ENCODE results near the gene KLB. TPM values are rescaled to one million over a fixed set of nuclear protein-coding genes. Genes with fewer than 3 reads are reported as not detected.
"Not testable (repeated sequence)": the region's sequence is repeated elsewhere in the genome, so short reads cannot be mapped to it uniquely, and the experiment has no call there.

Gene KLB
- polyA plus RNA-seq (2012; ENCODE audit: insufficient read depth, insufficient read length, low read depth): 0.14 TPM

DNA sequence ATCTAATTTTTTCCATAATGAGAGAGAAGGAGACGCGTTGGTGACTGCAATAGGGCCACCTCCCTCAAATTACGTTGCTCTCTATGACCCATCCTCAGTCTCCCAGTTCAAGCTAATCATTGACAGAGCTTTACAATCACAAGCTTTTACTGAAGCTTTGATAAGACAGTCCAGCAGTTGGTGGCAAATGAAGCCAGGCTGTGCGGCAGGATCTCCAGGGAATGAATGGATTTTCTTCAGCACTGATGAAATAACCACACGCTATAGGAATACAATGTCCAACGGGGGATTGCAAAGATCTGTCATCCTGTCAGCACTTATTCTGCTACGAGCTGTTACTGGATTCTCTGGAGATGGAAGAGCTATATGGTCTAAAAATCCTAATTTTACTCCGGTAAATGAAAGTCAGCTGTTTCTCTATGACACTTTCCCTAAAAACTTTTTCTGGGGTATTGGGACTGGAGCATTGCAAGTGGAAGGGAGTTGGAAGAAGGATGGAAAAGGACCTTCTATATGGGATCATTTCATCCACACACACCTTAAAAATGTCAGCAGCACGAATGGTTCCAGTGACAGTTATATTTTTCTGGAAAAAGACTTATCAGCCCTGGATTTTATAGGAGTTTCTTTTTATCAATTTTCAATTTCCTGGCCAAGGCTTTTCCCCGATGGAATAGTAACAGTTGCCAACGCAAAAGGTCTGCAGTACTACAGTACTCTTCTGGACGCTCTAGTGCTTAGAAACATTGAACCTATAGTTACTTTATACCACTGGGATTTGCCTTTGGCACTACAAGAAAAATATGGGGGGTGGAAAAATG is at the start of gene KLB:
TSS of gene KLB (plus strand) at position 168 of the 821 bp plus-strand sequence. CDS start at position 188, 20 bp downstream.
- no peaks in the 10 kb centered on the region for H3K27me3 ChIP-seq
- no peaks in the 10 kb centered on the region for H3K4me1 ChIP-seq
- no peaks in the 10 kb centered on the region for H3K36me3 ChIP-seq
- H3K9me3 ChIP-seq: no peaks in the 10 kb centered on the region
- DNase-seq: no peak
- peak within 1 kb of the TSS; percentile 43 for H3K4me3 ChIP-seq (ENCODE audit: low read depth, low read length)
- TF ChIP-seq, protein P1, sequence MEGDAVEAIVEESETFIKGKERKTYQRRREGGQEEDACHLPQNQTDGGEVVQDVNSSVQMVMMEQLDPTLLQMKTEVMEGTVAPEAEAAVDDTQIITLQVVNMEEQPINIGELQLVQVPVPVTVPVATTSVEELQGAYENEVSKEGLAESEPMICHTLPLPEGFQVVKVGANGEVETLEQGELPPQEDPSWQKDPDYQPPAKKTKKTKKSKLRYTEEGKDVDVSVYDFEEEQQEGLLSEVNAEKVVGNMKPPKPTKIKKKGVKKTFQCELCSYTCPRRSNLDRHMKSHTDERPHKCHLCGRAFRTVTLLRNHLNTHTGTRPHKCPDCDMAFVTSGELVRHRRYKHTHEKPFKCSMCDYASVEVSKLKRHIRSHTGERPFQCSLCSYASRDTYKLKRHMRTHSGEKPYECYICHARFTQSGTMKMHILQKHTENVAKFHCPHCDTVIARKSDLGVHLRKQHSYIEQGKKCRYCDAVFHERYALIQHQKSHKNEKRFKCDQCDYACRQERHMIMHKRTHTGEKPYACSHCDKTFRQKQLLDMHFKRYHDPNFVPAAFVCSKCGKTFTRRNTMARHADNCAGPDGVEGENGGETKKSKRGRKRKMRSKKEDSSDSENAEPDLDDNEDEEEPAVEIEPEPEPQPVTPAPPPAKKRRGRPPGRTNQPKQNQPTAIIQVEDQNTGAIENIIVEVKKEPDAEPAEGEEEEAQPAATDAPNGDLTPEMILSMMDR (IDR thresholded peaks at IDR 0.05; ENCODE audit: low read depth, low read length): no peak

DNA sequence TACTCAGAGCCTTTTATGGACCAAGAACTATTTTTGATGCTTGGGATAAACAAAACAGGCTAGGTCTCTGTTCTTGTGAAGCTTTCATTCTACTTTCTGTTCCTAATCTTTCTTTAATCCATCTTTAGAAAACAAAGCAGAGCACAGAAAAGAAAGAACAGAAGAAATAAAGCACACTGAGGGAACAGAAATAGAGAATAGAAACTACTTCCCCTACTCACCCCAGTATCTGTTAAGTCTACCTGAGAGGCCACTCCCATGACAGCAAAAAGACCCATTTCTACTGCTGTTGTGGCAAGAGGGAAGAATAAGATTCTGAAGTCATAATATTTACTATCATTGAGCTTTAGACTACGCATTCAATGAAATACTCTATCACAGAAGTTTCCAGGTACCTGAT is 49.7 kb upstream of the KLB start:
- Histone ChIP-seq H3K27me3 (no peaks in the 10 kb centered on the region), H3K36me3 (no peaks in the 10 kb centered on the region; the same call in 1 of the 2 replicates), H3K9me3 (no peaks in the 10 kb centered on the region), H3K4me3 (ENCODE audit: low read depth, low read length) (no peak overlapping the region), H3K4me1 (peaks cover 5% of the 10 kb centered on the region)
- TF ChIP-seq, protein P1 (IDR thresholded peaks at IDR 0.05; ENCODE audit: low read depth, low read length): no peak
- DNase-seq: no peak

GRCh38 chr4:39360611-39361010 is 46.1 kb upstream of the KLB start:
- H3K36me3 ChIP-seq; H3K4me3 ChIP-seq (ENCODE audit: low read depth, low read length); DNase-seq; H3K9me3 ChIP-seq; H3K27me3 ChIP-seq; H3K4me1 ChIP-seq: not testable (repeated sequence)

DNA sequence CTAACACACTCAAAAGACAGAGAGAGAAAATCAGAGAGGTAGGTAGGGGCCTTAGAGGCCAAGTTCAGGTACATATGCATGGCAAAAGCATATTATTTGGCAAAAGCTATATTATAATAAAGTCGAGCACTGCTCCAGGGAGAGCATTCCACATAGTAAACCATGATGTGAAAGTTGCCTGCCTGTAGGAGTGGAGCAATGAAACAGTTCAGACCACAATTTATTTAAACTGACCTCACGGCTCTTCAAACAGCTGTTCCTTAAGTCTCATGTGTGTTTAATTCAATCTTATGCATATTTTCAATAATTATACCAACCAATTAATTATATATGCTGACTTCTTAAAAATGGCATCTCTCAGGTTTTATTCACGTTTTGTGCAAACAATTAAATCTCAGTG is 43.9 kb upstream of the KLB start:
- H3K4me3 ChIP-seq (ENCODE audit: low read depth, low read length): no peak overlapping the region

GRCh38 chr4:39363773-39364393 is 42.8 kb upstream of the KLB start:
- Histone ChIP-seq H3K36me3 (no peaks in the 10 kb centered on the region; the same call in 1 of the 2 replicates), H3K27me3 (no peaks in the 10 kb centered on the region), H3K9me3 (no peaks in the 10 kb centered on the region), H3K4me3 (ENCODE audit: low read depth, low read length) (no peak overlapping the region), H3K4me1 (no peaks in the 10 kb centered on the region)
- TF ChIP-seq, protein P1 (IDR thresholded peaks at IDR 0.05; ENCODE audit: low read depth, low read length): no peak
- DNase-seq: no peak

More for the DNA sequence above, 43.9 kb upstream of the KLB start:
- Histone ChIP-seq H3K9me3 (no peaks in the 10 kb centered on the region), H3K4me1 (no peaks in the 10 kb centered on the region), H3K36me3 (no peaks in the 10 kb centered on the region; the same call in 1 of the 2 replicates), H3K27me3 (no peaks in the 10 kb centered on the region)
- no peak for DNase-seq
- TF ChIP-seq, protein P1 (IDR thresholded peaks at IDR 0.05; ENCODE audit: low read depth, low read length): no peak

DNA sequence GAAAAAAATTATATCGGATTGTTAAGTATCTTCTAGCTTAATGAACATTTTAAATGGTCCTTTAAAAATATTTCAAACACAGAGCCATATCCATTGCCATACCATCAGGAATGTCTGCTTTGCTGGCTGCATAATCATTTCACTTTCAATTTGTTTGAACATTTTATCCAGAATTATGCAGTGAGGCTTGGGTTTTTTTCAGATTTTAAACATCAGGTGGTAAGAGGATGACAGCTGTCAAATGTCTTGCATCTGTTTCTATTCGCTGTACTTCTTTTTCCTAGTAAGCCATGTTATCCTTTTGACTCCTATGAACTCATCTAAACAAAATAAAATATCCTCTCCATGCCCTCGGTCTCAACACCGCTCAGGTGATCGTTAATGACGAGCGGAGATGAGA is 41.4 kb upstream of the KLB start:
- no peak for DNase-seq
- H3K4me1 ChIP-seq: no peaks in the 10 kb centered on the region
- no peaks in the 10 kb centered on the region for H3K27me3 ChIP-seq
- TF ChIP-seq, protein P1 (IDR thresholded peaks at IDR 0.05; ENCODE audit: low read depth, low read length): no peak
- no peaks in the 10 kb centered on the region; the same call in 1 of the 2 replicates for H3K36me3 ChIP-seq
- H3K4me3 ChIP-seq (ENCODE audit: low read depth, low read length): peak overlapping the region; percentile 86
- no peaks in the 10 kb centered on the region for H3K9me3 ChIP-seq
